Ovary (tissue), 9 donors: ENCODE data around the gene PIPOX. TPM values are rescaled to one million over a fixed set of nuclear protein-coding genes. Genes with fewer than 3 reads are reported as not detected.

Experiments used
- DNase-seq, 5 donors: peaks; one replicate each; pipeline ENCODE4 v3.0.0-alpha.2; 2019 to 2020
- H3K27ac ChIP-seq, 2 donors: fragments of 200-600 bp; one replicate each; pipeline versions ENCODE4 v1.5.1 to v1.8.0; 2019 to 2022
- H3K27me3 ChIP-seq: fragments of 200-600 bp; one replicate; pipeline ENCODE4 v1.8.0; 2022
- H3K36me3 ChIP-seq: fragments of 200-600 bp; sonication (generic); one replicate; pipeline ENCODE4 v1.5.1; 2019
- H3K4me1 ChIP-seq: one replicate; pipeline ENCODE4 v1.8.1; 2013; ENCODE audit warnings: mild to moderate bottlenecking, moderate library complexity; ENCODE audit not compliant: insufficient read depth
- H3K4me3 ChIP-seq: fragments of 200-600 bp; sonication (generic); one replicate; pipeline ENCODE4 v1.5.1; 2017
- H3K9me3 ChIP-seq, 2 donors: fragments of 200-600 bp in 1 of 2; sonication (generic) in 1 of 2; one replicate each; pipeline versions ENCODE4 v1.5.1 to v1.8.1; 2013 to 2019; ENCODE audit warnings: mild to moderate bottlenecking in 1 of 2, moderate library complexity in 1 of 2
- CTCF ChIP-seq, 3 donors: fragments of 450-650 bp in 2 of 3; fragments of 200-600 bp in 1 of 3; IDR thresholded peaks; one replicate each; pipeline versions ENCODE4 v1.5.1 to v1.8.0; 2016 to 2022; ENCODE audit warnings: antibody characterized with exemption in 3 of 3, mild to moderate bottlenecking in 1 of 3
- EP300 ChIP-seq: sonication (generic); formaldehyde crosslinking; IDR thresholded peaks from one replicate; pipeline ENCODE4 v1.6.1; 2017; ENCODE audit warnings: antibody characterized with exemption
- POLR2A ChIP-seq: fragments of 450-650 bp; IDR thresholded peaks from one replicate; pipeline ENCODE4 v1.6.1; 2017; ENCODE audit warnings: antibody characterized with exemption, mild to moderate bottlenecking, moderate library complexity
- WGBS, 3 donors: extraction: QIAGEN DNeasy Blood & Tissue Kit in 1 of 3; methylation state at CpG; one replicate each; pipeline versions ENCODE4 v1.1.5 to v1.1.7; 2013 to 2017; 5-methylcytosine and 5-hydroxymethylcytosine counted together
- intact Hi-C, 4 donors: fragments of 100-400 bp; cut with DNase I; formaldehyde crosslinking; loops; one replicate each; pipeline versions ENCODE4 v1.11.0 to v1.15.1; 2022 to 2023
- polyA plus RNA-seq, 2 donors: library from polyadenylated mRNA; stranded (reverse); fragments of 200-250 nt in 1 of 2; fragments of 350-450 nt in 1 of 2; fragmentation: Illumina TruSeq in 1 of 2; extraction: RNeasy Lipid Tissue Mini Kit (QIAGEN cat#74804) in 1 of 2; gene quantifications; one replicate each; pipeline ENCODE4 v1.2.3, GENCODE V29; 2013 to 2014
- total RNA-seq, 7 donors: library from RNA; depleted of rRNA in 2 of 7; stranded (reverse); fragments of >200 nt in 2 of 7; fragmentation: NEBNext Ultra II Directional in 3 of 7; extraction: Animal tissue kit (Norgen Biotek cat#: 25700) in 3 of 7; gene quantifications; one replicate each; pipeline versions ENCODE4 v1.1.0 to v1.2.4, GENCODE V29; 2016 to 2023
- donor health status: DM: no; HTN: no; CAD: no; lungs with moderate emphysema.
- donor health status: DM: no; HTN: no; CAD: no.
- donor health status: Bipolar disorder and iron deficiency.
- donor health status: DM: yes; HTN: yes; CAD: no.
- donor health status: DM: no; HTN: no; CAD: no.
- donor health status: DM: yes; HTN: yes; CAD: no.

Gene PIPOX
- total and polyA plus RNA-seq, 9 donors: 0.82 to 4.9 (median 2.1) TPM

GRCh38 chr17:29090750-29091605 lies 48.0 kb downstream of the PIPOX start:
- WGBS, 3 donors: 71 to 73% (median 71%) methylated on average over 12 of the region's 12 CpGs
- Histone ChIP-seq H3K27me3 (no peaks in the 10 kb centered on the region), H3K27ac (no peak overlapping the region), H3K9me3 (no peaks in the 10 kb centered on the region), H3K4me1 (no peaks in the 10 kb centered on the region), H3K4me3 (no peak overlapping the region), H3K36me3 (no peaks in the 10 kb centered on the region)
- intact Hi-C loops: no loop called here
- DNase-seq: no peak
- TF ChIP-seq POLR2A (no peak), CTCF (IDR thresholded peaks at IDR 0.05) (no peak), EP300 (no peak)

- Histone ChIP-seq H3K27ac (no peak overlapping the region), H3K4me3 (no peak overlapping the region), H3K36me3 (no peaks in the 10 kb centered on the region), H3K27me3 (no peaks in the 10 kb centered on the region), H3K4me1 (no peaks in the 10 kb centered on the region), H3K9me3 (no peaks in the 10 kb centered on the region)
- no peak for DNase-seq
- intact Hi-C loops: no loop called here
- 72 to 81% (median 80%) methylated on average over 13 of the region's 13 CpGs for whole genome bisulfite sequencing, 3 donors
- no peak for TF ChIP-seq POLR2A
- no peak for TF ChIP-seq EP300
- TF ChIP-seq CTCF (IDR thresholded peaks at IDR 0.05): no peak
Measured at GRCh38 chr17:29091606-29092289, 48.8 kb downstream of the PIPOX start.

GRCh38 chr17:29093090-29093871 lies 50.3 kb downstream of the PIPOX start:
- DNase-seq: no peak
- intact Hi-C loops: no loop called here
- Histone ChIP-seq H3K4me1 (no peaks in the 10 kb centered on the region), H3K27me3 (no peaks in the 10 kb centered on the region), H3K36me3 (no peaks in the 10 kb centered on the region), H3K27ac (no peak overlapping the region), H3K4me3 (no peak overlapping the region), H3K9me3 (no peaks in the 10 kb centered on the region)
- no peak for TF ChIP-seq EP300
- TF ChIP-seq POLR2A: no peak
- no peak for TF ChIP-seq CTCF (IDR thresholded peaks at IDR 0.05)
- WGBS, 3 donors: 91 to 94% (median 92%) methylated on average over 20 of the region's 20 CpGs

- Histone ChIP-seq H3K4me1 (no peaks in the 10 kb centered on the region), H3K36me3 (no peaks in the 10 kb centered on the region), H3K9me3 (no peaks in the 10 kb centered on the region), H3K27me3 (no peaks in the 10 kb centered on the region), H3K4me3 (no peak overlapping the region), H3K27ac (no peak overlapping the region)
- no peak for TF ChIP-seq EP300
- TF ChIP-seq POLR2A: no peak
- TF ChIP-seq CTCF (IDR thresholded peaks at IDR 0.05): no peak
- WGBS, 3 donors: 87 to 91% (median 90%) methylated on average over 11 of the region's 11 CpGs
- intact Hi-C loops: no loop called here
- no peak for DNase-seq
Measured at GRCh38 chr17:29094101-29094708, 51.3 kb downstream of the PIPOX start.
